ENCODE data around the gene AP2S1. TPM values are rescaled to one million over a fixed set of nuclear protein-coding genes. Genes with fewer than 3 reads are reported as not detected.

The AP2S1 gene
- total and polyA plus RNA-seq, 4 donors, result 73.0 to 191 (median 156) TPM

- Histone ChIP-seq H3K9me3 (ENCODE audit: control insufficient read depth in 4 of 4, insufficient read depth in 3 of 4, low read length in 3 of 4) (no peaks in the 10 kb centered on the region), H3K4me3 (no peak overlapping the region), H3K36me3 (ENCODE audit: control insufficient read depth in 4 of 4, insufficient read depth in 4 of 4, low read length in 4 of 4) (no peaks in the 10 kb centered on the region), H3K9ac (ENCODE audit: insufficient read depth in 1 of 2, low read length in 2 of 2) (no peak overlapping the region), H3K4me1 (ENCODE audit: control insufficient read depth in 5 of 5, insufficient read depth in 5 of 5, low read length in 5 of 5) (peaks cover 0 to 14% (median 4%) of the 10 kb centered on the region in 5 donors), H3K27ac (ENCODE audit: low read depth in 1 of 2, low read length in 1 of 2) (peak overlapping the region in 1 of 2 donors; percentile 40), H3K27me3 (ENCODE audit: control insufficient read depth in 3 of 3, insufficient read depth in 3 of 3, low read length in 2 of 3) (no peaks in the 10 kb centered on the region)
- no peak for ATAC-seq (ENCODE audit: insufficient read depth, low FRiP score)
- no peak for TF ChIP-seq CTCF (IDR thresholded peaks at IDR 0.05; ENCODE audit: control extremely low read depth, extremely low read depth)
- no peak for DNase-seq
- WGBS, 2 donors, result 72 to 89% methylated on average over 10 of the region's 10 CpGs
Observed at GRCh38 chr19:46896076-46896794, 45.6 kb upstream of the AP2S1 start.

GRCh38 chr19:46892252-46893179 is 41.9 kb upstream of the AP2S1 start:
- no peak for DNase-seq
- no peaks in the 10 kb centered on the region for H3K27me3 ChIP-seq (ENCODE audit: control insufficient read depth in 3 of 3, insufficient read depth in 3 of 3, low read length in 2 of 3)
- no peak for TF ChIP-seq CTCF (IDR thresholded peaks at IDR 0.05; ENCODE audit: control extremely low read depth, extremely low read depth)
- no peak overlapping the region for H3K27ac ChIP-seq (ENCODE audit: low read depth in 1 of 2, low read length in 1 of 2)
- WGBS, 2 donors, result 96 to 98% methylated on average over 11 of the region's 11 CpGs
- no peaks in the 10 kb centered on the region for H3K9me3 ChIP-seq (ENCODE audit: control insufficient read depth in 4 of 4, insufficient read depth in 3 of 4, low read length in 3 of 4)
- H3K9ac ChIP-seq (ENCODE audit: insufficient read depth in 1 of 2, low read length in 2 of 2), result no peak overlapping the region
- H3K4me1 ChIP-seq (ENCODE audit: control insufficient read depth in 5 of 5, insufficient read depth in 5 of 5, low read length in 5 of 5), result peaks cover 0 to 10% (median 0%) of the 10 kb centered on the region in 5 donors
- no peaks in the 10 kb centered on the region for H3K36me3 ChIP-seq (ENCODE audit: control insufficient read depth in 4 of 4, insufficient read depth in 4 of 4, low read length in 4 of 4)
- H3K4me3 ChIP-seq, result no peak overlapping the region
- no peak for ATAC-seq (ENCODE audit: insufficient read depth, low FRiP score)

- Histone ChIP-seq H3K27me3 (ENCODE audit: control insufficient read depth in 3 of 3, insufficient read depth in 3 of 3, low read length in 2 of 3) (no peaks in the 10 kb centered on the region), H3K9me3 (ENCODE audit: control insufficient read depth in 4 of 4, insufficient read depth in 3 of 4, low read length in 3 of 4) (no peaks in the 10 kb centered on the region), H3K36me3 (ENCODE audit: control insufficient read depth in 4 of 4, insufficient read depth in 4 of 4, low read length in 4 of 4) (peaks cover 0 to 3% (median 0%) of the 10 kb centered on the region in 4 donors), H3K9ac (ENCODE audit: insufficient read depth in 1 of 2, low read length in 2 of 2) (no peak overlapping the region), H3K4me3 (no peak overlapping the region), H3K27ac (ENCODE audit: low read depth in 1 of 2, low read length in 1 of 2) (peak overlapping the region in 1 of 2 donors; percentile 35), H3K4me1 (ENCODE audit: control insufficient read depth in 5 of 5, insufficient read depth in 5 of 5, low read length in 5 of 5) (peaks cover 0 to 13% (median 0%) of the 10 kb centered on the region in 5 donors)
- TF ChIP-seq CTCF (IDR thresholded peaks at IDR 0.05; ENCODE audit: control extremely low read depth, extremely low read depth), result no peak
- no peak for DNase-seq
- ATAC-seq (ENCODE audit: insufficient read depth, low FRiP score), result no peak
- WGBS, 2 donors, result 59 to 74% methylated on average over 3 of the region's 3 CpGs
Observed at GRCh38 chr19:46890423-46891170, 40.0 kb upstream of the AP2S1 start.
